A549 (cell line): Measurements from ENCODE around the gene SCAMP1.

ENCODE experiments used
- BCL3 ChIP-seq: fragments of >200 bp; sonication (Bioruptor Twin); formaldehyde crosslinking; IDR thresholded peaks from 3 replicates; pipeline ENCODE4 v1.6.1; 2016
- CEBPB ChIP-seq, 2 experiments: fragments of >200 bp in 1 of 2; sonication (Bioruptor Twin) in 1 of 2; formaldehyde crosslinking in 1 of 2; IDR thresholded peaks; 2 replicates each; pipeline ENCODE4 v1.6.1; 2012 to 2016
- CHD2 ChIP-seq: fragments of 150-350 bp; IDR thresholded peaks from 2 replicates; pipeline ENCODE4 v1.6.1; 2014; ENCODE audit warnings: low read length; ENCODE audit not compliant: partially characterized antibody
- CTCF ChIP-seq: fragments of >200 bp; sonication (Bioruptor Twin); formaldehyde crosslinking; IDR thresholded peaks from 3 replicates; pipeline ENCODE4 v1.5.1; 2016
- HES2 ChIP-seq: fragments of >200 bp; sonication (Bioruptor Twin); formaldehyde crosslinking; IDR thresholded peaks from 2 replicates; pipeline ENCODE4 v1.6.1; 2016
- HMGXB4 ChIP-seq: fragments of 250-450 bp; sonication (Bioruptor Pico); IDR thresholded peaks from 2 replicates; pipeline ENCODE4 v1.5.0; 2021; ENCODE audit warnings: mild to moderate bottlenecking, moderate library complexity, borderline replicate concordance
- MAX ChIP-seq: IDR thresholded peaks from 2 replicates; pipeline ENCODE4 v1.6.1; 2012
- USF2 ChIP-seq: fragments of 450-650 bp; IDR thresholded peaks from 2 replicates; pipeline ENCODE4 v1.6.1; 2014; ENCODE audit warnings: antibody characterized with exemption

- TF ChIP-seq USF2 (no peak), CHD2 (no peak), BCL3 (no peak), MAX (no peak), CTCF (no peak), HMGXB4 (CRISPR knock-in tag) (no peak), CEBPB (IDR thresholded peaks at IDR 0.05) (no peak), HES2 (no peak)
Measured at GRCh38 chr5:78341440-78341839, 19.0 kb upstream of the SCAMP1 start.
